GM12878 (cell line): ENCODE measurements around the gene UXS1. TPM values are rescaled to one million over a fixed set of nuclear protein-coding genes. Genes with fewer than 3 reads are reported as not detected.

Source experiments
- ATAC-seq: fragments of 200-7000 bp; cut with Tn5 transposase; 3 replicates; pipeline ENCODE4 v1.9.1; 2020; ENCODE audit warnings: mild to moderate bottlenecking, moderate library complexity
- BruUV-seq: library from RNA; stranded (reverse); fragments of 400-500 nt; replicated peaks from 2 replicates; lab custom pipeline; 2021; lab: Mats Ljungman, UMichigan
- CTCF ChIA-PET: fragments of 300-600 bp; sonication (Branson Sonifier 250); formaldehyde crosslinking; extraction: SDS; loops from one replicate; lab custom pipeline; 2021; ENCODE audit warnings: inconsistent platforms; lab: Yijun Ruan, JAX
- POLR2A ChIA-PET: fragments of 350-600 bp; formaldehyde crosslinking; extraction: SDS; loops from one replicate; lab custom pipeline; 2021; ENCODE audit warnings: inconsistent platforms; lab: Charles Lee
- RAD21 ChIA-PET: fragments of 300-600 bp; sonication (Branson Sonifier 250); formaldehyde crosslinking; loops from one replicate; lab custom pipeline; 2023; ENCODE audit warnings: antibody characterized with exemption; ENCODE audit not compliant: unreplicated experiment; lab: Charles Lee
- SMC1A ChIA-PET: fragments of 300-600 bp; sonication (Branson Sonifier 250); formaldehyde crosslinking; loops from one replicate; lab custom pipeline; 2023; ENCODE audit not compliant: unreplicated experiment, uncharacterized antibody; lab: Charles Lee
- DNase-seq: peaks from one replicate; pipeline ENCODE4 v3.0.0-alpha.2; 2011; ENCODE audit warnings: low read depth, low spot score
- FAIRE-seq: peaks from 3 replicates; lab custom pipeline; 2011; peaks lifted over from hg19 to GRCh38; lab: Jason Lieb, UNC
- H2AFZ ChIP-seq: 2 replicates; pipeline ENCODE4 v1.6.0; 2011; ENCODE audit warnings: low read depth, low read length, control low read depth; ENCODE audit not compliant: control insufficient read depth
- H3K27ac ChIP-seq: 2 replicates; pipeline ENCODE4 v1.5.1; 2011; ENCODE audit warnings: control low read depth; ENCODE audit not compliant: control insufficient read depth, insufficient read depth
- H3K27me3 ChIP-seq, 2 experiments: replicated peaks in 1 of 2; 2 replicates each; pipeline versions ENCODE4 v1.6.0 to v1.6.1; 2011; ENCODE audit warnings: low read length in 1 of 2; ENCODE audit not compliant: control insufficient read depth in 2 of 2, insufficient read depth in 2 of 2
- H3K36me3 ChIP-seq, 2 experiments: 2 replicates each; pipeline ENCODE4 v1.5.1; 2011; ENCODE audit warnings: low read length in 1 of 2; ENCODE audit not compliant: control insufficient read depth in 2 of 2, insufficient read depth in 2 of 2
- H3K4me1 ChIP-seq: 2 replicates; pipeline ENCODE4 v1.6.1; 2011; ENCODE audit warnings: mild to moderate bottlenecking, low read length, moderate library complexity, mixed read lengths; ENCODE audit not compliant: control insufficient read depth, insufficient read depth
- H3K4me2 ChIP-seq: 2 replicates; pipeline ENCODE4 v1.6.0; 2011; ENCODE audit warnings: control low read depth; ENCODE audit not compliant: control insufficient read depth, insufficient read depth
- H3K4me3 ChIP-seq: fragments of 200-600 bp; sonication (generic); 2 replicates; pipeline ENCODE4 v1.5.1; 2016
- H3K79me2 ChIP-seq: 2 replicates; pipeline ENCODE4 v1.6.0; 2011; ENCODE audit warnings: low read length; ENCODE audit not compliant: control insufficient read depth, insufficient read depth
- H3K9ac ChIP-seq: 2 replicates; pipeline ENCODE4 v1.8.0; 2011; ENCODE audit warnings: low read length, control low read depth, mixed read lengths; ENCODE audit not compliant: control insufficient read depth, insufficient read depth
- H3K9me3 ChIP-seq: replicated peaks from 3 replicates; pipeline ENCODE4 v1.5.1; 2011; ENCODE audit warnings: mild to moderate bottlenecking, low read length; ENCODE audit not compliant: control insufficient read depth, insufficient read depth
- H4K20me1 ChIP-seq: 2 replicates; pipeline ENCODE4 v1.6.0; 2011; ENCODE audit not compliant: control insufficient read depth, insufficient read depth
- HDAC2 ChIP-seq: fragments of 200-600 bp; sonication (generic); IDR thresholded peaks from 2 replicates; pipeline ENCODE4 v1.6.1; 2017
- KLF5 ChIP-seq: fragments of 450-650 bp; IDR thresholded peaks from 2 replicates; pipeline ENCODE4 v1.6.1; 2014; ENCODE audit warnings: mild to moderate bottlenecking; ENCODE audit not compliant: partially characterized antibody
- NFIC ChIP-seq: IDR thresholded peaks from 2 replicates; pipeline ENCODE4 v1.6.1; 2012; ENCODE audit warnings: low read depth, mild to moderate bottlenecking, inconsistent platforms, low read length, moderate library complexity
- RFX5 ChIP-seq: IDR thresholded peaks from 2 replicates; pipeline ENCODE4 v1.6.1; 2011; ENCODE audit warnings: low read depth, low read length, improper control_type of control experiment
- SMARCA5 ChIP-seq: fragments of 450-650 bp; IDR thresholded peaks from 2 replicates; pipeline ENCODE4 v1.6.1; 2017; ENCODE audit warnings: mild to moderate bottlenecking
- ZNF274 ChIP-seq: IDR thresholded peaks from one replicate; pipeline ENCODE4 v1.8.0; 2011; ENCODE audit not compliant: insufficient read length, insufficient read depth
- ZSCAN29 ChIP-seq: fragments of 450-650 bp; IDR thresholded peaks from 2 replicates; pipeline ENCODE4 v1.6.1; 2017; ENCODE audit warnings: mild to moderate bottlenecking, moderate library complexity
- WGBS: methylation state at CpG from one replicate; pipeline ENCODE4 v1.1.6; 2016; ENCODE audit warnings: low lambda C conversion rate; ENCODE audit not compliant: insufficient replicate concordance, insufficient coverage; ENCODE audit errors: missing lambda C conversion rate; 5-methylcytosine and 5-hydroxymethylcytosine counted together
- in situ Hi-C: fragments of 300-500 bp; cut with MboI; formaldehyde crosslinking; loops from 9 replicates; pipeline ENCODE4 v1.14.3; 2018; ENCODE audit warnings: mixed read lengths
- intact Hi-C: fragments of 100-400 bp; cut with micrococcal nuclease; formaldehyde crosslinking; loops from one replicate; pipeline ENCODE4 v1.14.2; 2022; ENCODE audit not compliant: unreplicated experiment
- polyA plus RNA-seq, 11 experiments: library from polyadenylated mRNA; depleted of rRNA in 4 of 11; unstranded in 6 of 11; stranded (reverse) in 5 of 11; fragments of >200 nt; fragmentation: Nextera tagmentation in 4 of 11; fragmentation: Illumina TruSeq in 1 of 11; extraction: Ambion mirVana in 4 of 11; extraction: Trizol in 1 of 11; gene quantifications; 1 replicate in 1 of 11; 2 replicates in 10 of 11; pipeline versions ENCODE4 v1.2.1 to v1.2.3, GENCODE V29; 2011 to 2016; ENCODE audit warnings: inconsistent platforms in 2 of 11, missing spikeins in 2 of 11, low read depth in 1 of 11
- total RNA-seq, 4 experiments: library from RNA; depleted of rRNA in 3 of 4; stranded (reverse); fragments of >200 nt in 3 of 4; fragmentation: Illumina TruSeq in 1 of 4; extraction: Trizol in 1 of 4; gene quantifications; 2 replicates each; pipeline versions ENCODE4 v1.2.1 to v1.2.3, GENCODE V29; 2013 to 2021
- TF ChIP-seq, protein P1 (sequence below): IDR thresholded peaks from 2 replicates; pipeline ENCODE4 v1.6.1; 2012; ENCODE audit warnings: low read length, inconsistent platforms

The UXS1 gene
- total and polyA plus RNA-seq, 10 of the 15 experiments (the other 5 are each of a cell fraction or from before 2014, with no cell fraction given) = 6.0 to 25.4 (median 24.0) TPM

GRCh38 chr2:106063181-106063580 lies 130.9 kb downstream of the UXS1 start:
- Histone ChIP-seq H3K4me2 (no peak overlapping the region), H3K36me3 (no peaks in the 10 kb centered on the region), H3K9me3 (no peaks in the 10 kb centered on the region), H3K4me3 (no peak overlapping the region), H3K4me1 (no peaks in the 10 kb centered on the region), H3K27me3 (peaks cover 2 to 4% of the 10 kb centered on the region in 2 experiments), H3K27ac (no peak overlapping the region), H2AFZ (no peak overlapping the region), H3K79me2 (no peaks in the 10 kb centered on the region), H3K9ac (no peak overlapping the region), H4K20me1 (no peaks in the 10 kb centered on the region)
- no TSS peak for BruUV-seq
- DNase-seq = no peak
- ChIA-PET CTCF (interaction anchor here (1.2 kb wide), 1 partner anchor 23 kb away, joined by 3 read pairs; no protein-coding TSS in a partner anchor), SMC1A (no interaction called here), RAD21 (no interaction called here), POLR2A (no interaction called here)
- FAIRE-seq = no peak
- in situ Hi-C loops = no loop called here
- intact Hi-C loops = no loop called here
- ATAC-seq = no peak
- WGBS = 49% methylated on average over 5 of the region's 5 CpGs
- TF ChIP-seq NFIC (no peak), SMARCA5 (no peak), ZNF274 (no peak), KLF5 (no peak), HDAC2 (no peak), ZSCAN29 (no peak), RFX5 (no peak)
- TF ChIP-seq, protein P1, sequence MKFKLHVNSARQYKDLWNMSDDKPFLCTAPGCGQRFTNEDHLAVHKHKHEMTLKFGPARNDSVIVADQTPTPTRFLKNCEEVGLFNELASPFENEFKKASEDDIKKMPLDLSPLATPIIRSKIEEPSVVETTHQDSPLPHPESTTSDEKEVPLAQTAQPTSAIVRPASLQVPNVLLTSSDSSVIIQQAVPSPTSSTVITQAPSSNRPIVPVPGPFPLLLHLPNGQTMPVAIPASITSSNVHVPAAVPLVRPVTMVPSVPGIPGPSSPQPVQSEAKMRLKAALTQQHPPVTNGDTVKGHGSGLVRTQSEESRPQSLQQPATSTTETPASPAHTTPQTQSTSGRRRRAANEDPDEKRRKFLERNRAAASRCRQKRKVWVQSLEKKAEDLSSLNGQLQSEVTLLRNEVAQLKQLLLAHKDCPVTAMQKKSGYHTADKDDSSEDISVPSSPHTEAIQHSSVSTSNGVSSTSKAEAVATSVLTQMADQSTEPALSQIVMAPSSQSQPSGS = no peak

GRCh38 chr2:106062627-106063026 lies 131.5 kb downstream of the UXS1 start:
- peaks cover 2 to 4% of the 10 kb centered on the region in 2 experiments for H3K27me3 ChIP-seq
- DNase-seq (no peak), FAIRE-seq (no peak), ATAC-seq (no peak)
- ChIA-PET CTCF (interaction anchor here (1.2 kb wide), 1 partner anchor 24 kb away, joined by 3 read pairs; no protein-coding TSS in a partner anchor), RAD21 (no interaction called here), POLR2A (no interaction called here), SMC1A (no interaction called here)
- intact Hi-C loops = no loop called here
- H2AFZ ChIP-seq = no peak overlapping the region
- no peaks in the 10 kb centered on the region for H3K79me2 ChIP-seq
- WGBS = 31% methylated on average over 5 of the region's 5 CpGs
- no peak overlapping the region for H3K4me3 ChIP-seq
- no peak for TF ChIP-seq RFX5
- BruUV-seq = no TSS peak
- H3K9me3 ChIP-seq = no peaks in the 10 kb centered on the region
- H3K36me3 ChIP-seq = no peaks in the 10 kb centered on the region
- no peak overlapping the region for H3K9ac ChIP-seq
- no peak overlapping the region for H3K27ac ChIP-seq
- in situ Hi-C loops = no loop called here
- H3K4me1 ChIP-seq = no peaks in the 10 kb centered on the region
- H3K4me2 ChIP-seq = no peak overlapping the region
- H4K20me1 ChIP-seq = no peaks in the 10 kb centered on the region
